GM23338 (cell line): ENCODE data around the gene BEGAIN. TPM values are rescaled to one million over a fixed set of nuclear protein-coding genes. Genes with fewer than 3 reads are reported as not detected.

Source experiments
- ATAC-seq: fragments of 200-7000 bp; cut with Tn5 transposase; 3 replicates; pipeline ENCODE4 v1.9.1; 2020
- DNase-seq: peaks from one replicate; pipeline ENCODE4 v3.0.0-alpha.2; 2015; ENCODE audit warnings: low spot score
- H2AFZ ChIP-seq: fragments of 200-600 bp; sonication (generic); 2 replicates; pipeline ENCODE4 v1.8.0; 2016; ENCODE audit warnings: antibody characterized with exemption, mild to moderate bottlenecking, moderate library complexity
- H3F3A ChIP-seq: fragments of 200-600 bp; sonication (generic); replicated peaks from 2 replicates; pipeline ENCODE4 v1.8.0; 2017; ENCODE audit warnings: antibody characterized with exemption, mixed run types, low read depth
- H3K27ac ChIP-seq: fragments of 200-600 bp; sonication (generic); 2 replicates; pipeline ENCODE4 v1.6.1; 2016; ENCODE audit warnings: low read depth
- H3K27me3 ChIP-seq: fragments of 200-600 bp; sonication (generic); 2 replicates; pipeline ENCODE4 v1.8.0; 2016; ENCODE audit warnings: mild to moderate bottlenecking, mixed run types, moderate library complexity; ENCODE audit not compliant: insufficient read depth
- H3K36me3 ChIP-seq: fragments of 200-600 bp; sonication (generic); 2 replicates; pipeline ENCODE4 v1.8.0; 2016; ENCODE audit warnings: mild to moderate bottlenecking; ENCODE audit not compliant: insufficient read depth
- H3K4me1 ChIP-seq: fragments of 200-600 bp; sonication (generic); 2 replicates; pipeline ENCODE4 v1.8.0; 2016; ENCODE audit warnings: mild to moderate bottlenecking, moderate library complexity; ENCODE audit not compliant: insufficient read depth
- H3K4me2 ChIP-seq: fragments of 200-600 bp; sonication (generic); 2 replicates; pipeline ENCODE4 v1.7.1; 2017; ENCODE audit warnings: mixed run types
- H3K4me3 ChIP-seq: fragments of 200-600 bp; sonication (generic); 2 replicates; pipeline ENCODE4 v1.6.1; 2016; ENCODE audit warnings: mixed run types
- H3K79me2 ChIP-seq: fragments of 200-600 bp; sonication (generic); replicated peaks from 2 replicates; pipeline ENCODE4 v1.8.0; 2017; ENCODE audit warnings: mild to moderate bottlenecking; ENCODE audit not compliant: insufficient read depth
- H3K9me2 ChIP-seq: fragments of 200-600 bp; sonication (generic); 2 replicates; pipeline ENCODE4 v1.8.0; 2017; ENCODE audit not compliant: insufficient read depth
- H4K20me1 ChIP-seq: fragments of 200-600 bp; sonication (generic); replicated peaks from 2 replicates; pipeline ENCODE4 v1.8.0; 2017; ENCODE audit warnings: mild to moderate bottlenecking; ENCODE audit not compliant: insufficient read depth
- H3K27ac Mint-ChIP-seq: 2 replicates; pipeline ENCODE4 v1.8.0; 2020; ENCODE audit warnings: inconsistent platforms, mild to moderate bottlenecking, moderate library complexity, mixed read lengths
- H3K27me3 Mint-ChIP-seq: 3 replicates; pipeline ENCODE4 v1.8.0; 2022; ENCODE audit warnings: low read depth, mild to moderate bottlenecking, moderate library complexity, mixed read lengths, inconsistent platforms; ENCODE audit not compliant: insufficient read depth, poor library complexity
- H3K36me3 Mint-ChIP-seq: 3 replicates; pipeline ENCODE4 v1.8.0; 2021; ENCODE audit warnings: low read depth, mild to moderate bottlenecking, inconsistent platforms, moderate library complexity, mixed read lengths
- H3K4me1 Mint-ChIP-seq: 3 replicates; pipeline ENCODE4 v1.8.0; 2020; ENCODE audit warnings: mild to moderate bottlenecking, inconsistent platforms, mixed read lengths
- H3K4me3 Mint-ChIP-seq: 3 replicates; pipeline ENCODE4 v1.8.0; 2021; ENCODE audit warnings: moderate library complexity, mild to moderate bottlenecking, inconsistent platforms, mixed read lengths
- H3K9me3 Mint-ChIP-seq: 3 replicates; pipeline ENCODE4 v1.8.0; 2020; ENCODE audit warnings: moderate library complexity, mild to moderate bottlenecking, inconsistent platforms, mixed read lengths
- CREB1 ChIP-seq: fragments of 250-450 bp; sonication (Bioruptor Pico); IDR thresholded peaks from 2 replicates; pipeline ENCODE4 v1.5.0; 2020; ENCODE audit warnings: low read depth, mild to moderate bottlenecking, moderate library complexity
- CTCF ChIP-seq, 2 experiments: fragments of 200-600 bp in 1 of 2; sonication (generic) in 1 of 2; conservative IDR thresholded peaks; 2 replicates each; pipeline versions ENCODE4 v1.5.1 to v1.6.1; 2016 to 2017; ENCODE audit warnings: antibody characterized with exemption in 2 of 2, low read depth in 2 of 2, mild to moderate bottlenecking in 2 of 2, moderate library complexity in 1 of 2
- ETS1 ChIP-seq: IDR thresholded peaks from 2 replicates; pipeline ENCODE4 v1.6.1; 2016; ENCODE audit warnings: antibody characterized with exemption
- EZH2 ChIP-seq: fragments of 200-600 bp; sonication (generic); IDR thresholded peaks from one replicate; pipeline ENCODE4 v1.8.0; 2017; ENCODE audit warnings: antibody characterized with exemption, mild to moderate bottlenecking, low read depth; ENCODE audit not compliant: unreplicated experiment
- EZH2phosphoT487 ChIP-seq: fragments of 200-600 bp; sonication (generic); IDR thresholded peaks from one replicate; pipeline ENCODE4 v1.8.1; 2018; ENCODE audit warnings: antibody characterized with exemption; ENCODE audit not compliant: unreplicated experiment
- JUNB ChIP-seq: IDR thresholded peaks from one replicate; pipeline ENCODE4 v1.6.1; 2016; ENCODE audit warnings: antibody characterized with exemption; ENCODE audit not compliant: unreplicated experiment
- NANOG ChIP-seq: IDR thresholded peaks from 2 replicates; pipeline ENCODE4 v1.6.1; 2016; ENCODE audit warnings: antibody characterized with exemption, borderline replicate concordance
- POLR2AphosphoS5 ChIP-seq: IDR thresholded peaks from 2 replicates; pipeline ENCODE4 v1.6.1; 2016; ENCODE audit warnings: antibody characterized with exemption, low read depth
- REST ChIP-seq: IDR thresholded peaks from one replicate; pipeline ENCODE4 v1.6.1; 2018; ENCODE audit warnings: antibody characterized with exemption; ENCODE audit not compliant: unreplicated experiment
- STAT1 ChIP-seq: IDR thresholded peaks from one replicate; pipeline ENCODE4 v1.6.1; 2016; ENCODE audit warnings: antibody characterized with exemption; ENCODE audit not compliant: unreplicated experiment
- ZNF114 ChIP-seq: fragments of 250-450 bp; sonication (Bioruptor Pico); IDR thresholded peaks from 2 replicates; pipeline ENCODE4 v1.5.0; 2020; ENCODE audit warnings: mild to moderate bottlenecking, moderate library complexity
- ZNF331 ChIP-seq: fragments of 250-450 bp; sonication (Bioruptor Pico); IDR thresholded peaks from 2 replicates; pipeline ENCODE4 v1.5.0; 2020; ENCODE audit warnings: low read depth, mild to moderate bottlenecking, moderate library complexity
- ZNF462 ChIP-seq: fragments of 250-450 bp; sonication (Bioruptor Pico); IDR thresholded peaks from 2 replicates; pipeline ENCODE4 v1.5.0; 2020; ENCODE audit warnings: mild to moderate bottlenecking, moderate library complexity
- polyA plus RNA-seq: library from polyadenylated mRNA; unstranded; fragments of >200 nt; fragmentation: Nextera tagmentation; extraction: Ambion mirVana; gene quantifications from 2 replicates; pipeline ENCODE4 v1.2.1, GENCODE V29; 2016
- total RNA-seq: library from RNA; depleted of rRNA; stranded (reverse); fragments of >200 nt; shearing (Covaris generic); gene quantifications from 2 replicates; pipeline ENCODE4 v1.2.3, GENCODE V29; 2014

Gene BEGAIN
- total and polyA plus RNA-seq, 2 experiments from 2014 or later: 0.60 to 2.4 TPM

- Histone ChIP-seq H3K36me3 (no peaks in the 10 kb centered on the region), H4K20me1 (no peaks in the 10 kb centered on the region), H3K27ac (no peak overlapping the region), H3K9me2 (no peaks in the 10 kb centered on the region), H3K4me2 (no peak overlapping the region), H2AFZ (no peak overlapping the region), H3F3A (no peaks in the 10 kb centered on the region), H3K79me2 (no peaks in the 10 kb centered on the region), H3K4me1 (no peaks in the 10 kb centered on the region), H3K4me3 (no peak overlapping the region), H3K27me3 (no peaks in the 10 kb centered on the region)
- TF ChIP-seq JUNB (no peak), ZNF462 (CRISPR knock-in tag) (no peak), CTCF (conservative IDR thresholded peaks at IDR 0.05; ENCODE audit: low read depth in 2 of 2) (no peak), POLR2AphosphoS5 (no peak), EZH2phosphoT487 (no peak), NANOG (no peak), ETS1 (no peak), EZH2 (no peak), REST (no peak), CREB1 (CRISPR knock-in tag) (no peak), STAT1 (no peak), ZNF114 (CRISPR knock-in tag) (no peak), ZNF331 (CRISPR knock-in tag) (no peak)
- H3K4me3 Mint-ChIP-seq: no peak overlapping the region
- peaks cover 8% of the 10 kb centered on the region for H3K27me3 Mint-ChIP-seq
- ATAC-seq (no peak), DNase-seq (no peak)
- H3K27ac Mint-ChIP-seq: no peak overlapping the region
- peaks cover 4% of the 10 kb centered on the region; the same call in 2 of the 3 replicates for H3K4me1 Mint-ChIP-seq
- no peaks in the 10 kb centered on the region; the same call in 2 of the 3 replicates for H3K36me3 Mint-ChIP-seq
- no peaks in the 10 kb centered on the region for H3K9me3 Mint-ChIP-seq
Measured at GRCh38 chr14:100539766-100540140, 47.5 kb downstream of the BEGAIN start.
